NCI-H2227 (cell line): Measurements from ENCODE around the gene MAN1A2.

Experiments used
- DNase-seq: peaks from one replicate; lab custom pipeline; 2025; ENCODE audit not compliant: unreplicated experiment; lab: John Stamatoyannopoulos, UW

Gene MAN1A2

GRCh38 chr1:117359561-117360289 lies 7.5 kb upstream of the MAN1A2 start:
- DNase-seq = no peak

- no peak for DNase-seq
Observed at GRCh38 chr1:117362986-117363385, 4.3 kb upstream of the MAN1A2 start.

DNA sequence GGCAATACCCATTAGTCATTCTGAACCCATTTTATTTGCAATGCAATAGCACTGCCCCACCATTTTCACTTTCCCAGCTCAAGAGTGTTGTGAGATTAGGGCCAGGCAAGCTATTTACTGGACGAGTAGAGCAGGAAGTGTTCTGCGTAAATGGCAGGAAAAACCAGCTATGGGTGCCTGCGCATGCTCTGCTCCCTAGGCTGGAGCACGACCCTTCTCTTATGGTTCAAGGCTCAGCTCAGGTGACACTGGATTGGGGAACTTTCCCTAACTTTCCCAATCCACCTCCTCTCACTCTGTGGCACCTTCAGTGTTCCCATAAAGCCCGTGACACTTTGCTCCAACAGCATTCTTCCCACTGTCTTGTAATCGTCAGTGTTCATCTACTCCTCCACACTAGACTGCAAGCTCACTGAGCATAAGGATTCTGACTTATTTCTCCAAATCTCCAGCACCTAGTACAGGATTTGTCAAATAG lies 3.6 kb upstream of the MAN1A2 start:
- DNase-seq = no peak

- DNase-seq = no peak
Observed at GRCh38 chr1:117364240-117364639, 3.0 kb upstream of the MAN1A2 start.

GRCh38 chr1:117365350-117366176 lies 1.7 kb upstream of the MAN1A2 start:
- DNase-seq = no peak

DNA sequence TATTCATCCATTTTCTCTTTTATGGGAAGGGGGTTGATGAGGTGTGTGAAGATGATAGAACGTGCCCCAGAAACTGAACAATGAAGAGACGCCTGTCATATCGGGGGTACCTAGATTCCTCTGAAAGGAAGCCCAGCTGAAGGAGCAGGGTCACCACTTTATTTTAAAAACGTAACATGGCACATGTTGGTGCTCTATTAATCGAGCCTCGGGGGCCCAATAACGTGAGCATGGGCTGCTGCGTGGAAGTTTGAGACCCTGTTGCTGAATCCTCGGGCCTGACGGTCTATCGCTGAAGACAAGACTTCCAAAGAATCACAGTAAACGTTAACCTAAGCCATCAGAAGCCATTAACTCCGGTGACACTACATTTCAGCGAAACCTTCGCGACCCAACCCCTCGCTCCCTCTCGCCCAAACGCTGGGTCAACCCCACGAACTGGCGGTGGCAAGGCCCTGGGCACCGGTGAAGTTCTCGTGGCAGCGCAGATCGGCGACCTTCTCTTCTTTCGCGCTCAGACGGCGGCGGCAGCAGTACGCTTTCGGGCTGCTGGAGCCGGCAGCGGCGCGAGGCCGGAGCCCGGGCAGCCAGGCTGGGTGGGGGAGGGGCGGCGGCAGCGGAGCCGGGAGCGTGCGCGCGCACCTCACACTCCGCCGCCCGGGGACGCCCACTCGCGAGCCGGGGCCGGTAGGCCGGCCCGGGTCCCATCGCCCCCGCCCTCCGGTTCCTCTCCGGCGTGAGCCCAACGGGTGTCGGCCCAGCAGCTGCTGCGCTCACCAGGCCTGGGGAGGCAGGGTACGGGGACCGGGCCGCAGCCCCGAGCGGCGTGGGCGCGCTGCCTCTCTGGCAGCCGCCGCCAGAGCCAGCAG lies 838 bp upstream of the MAN1A2 start:
- peak; percentile 92 for DNase-seq

DNA sequence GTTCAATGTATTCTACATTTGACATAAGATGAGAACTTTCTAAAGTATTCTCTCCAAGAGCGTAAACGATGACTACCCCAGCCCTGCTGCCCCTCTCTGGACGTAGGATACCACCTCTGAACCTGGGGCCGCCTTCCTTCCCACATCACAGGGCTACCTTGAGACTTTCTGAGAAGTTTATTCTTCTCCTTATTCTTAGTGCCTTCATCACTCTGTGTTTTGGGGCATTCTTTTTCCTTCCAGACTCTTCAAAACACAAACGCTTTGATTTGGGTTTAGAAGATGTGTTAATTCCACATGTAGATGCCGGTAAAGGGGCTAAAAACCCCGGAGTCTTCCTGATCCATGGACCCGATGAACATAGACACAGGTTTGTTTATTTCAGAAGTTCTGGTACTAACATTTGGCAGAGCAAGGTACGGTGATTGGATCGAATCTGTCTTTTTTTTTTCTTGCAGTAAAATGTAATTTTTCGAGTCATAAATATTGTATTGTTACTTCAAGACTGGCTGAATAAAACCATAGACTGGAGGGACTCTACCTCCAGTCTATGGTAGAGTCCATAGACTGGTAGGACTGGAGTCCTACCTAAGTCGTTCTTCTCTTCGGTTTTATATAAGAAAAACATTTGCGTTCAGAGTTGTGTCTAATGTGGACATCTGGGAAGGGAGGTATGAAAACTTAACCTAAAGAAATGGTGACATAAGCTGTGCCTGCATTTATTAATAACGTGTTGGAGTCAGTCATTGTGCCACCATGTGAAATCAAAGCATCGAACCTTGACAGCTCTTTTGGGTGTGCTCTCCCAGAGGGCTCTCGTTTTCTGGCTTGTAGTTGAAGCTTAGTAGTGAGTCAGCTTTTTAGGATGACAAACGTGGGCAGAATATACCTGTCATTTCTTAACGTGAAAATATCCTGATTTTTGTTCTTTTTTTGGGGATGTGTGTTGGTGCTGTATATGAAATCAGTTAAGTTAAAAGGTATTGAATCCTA lies 1.2 kb downstream of the MAN1A2 start:
- DNase-seq = no peak

DNA sequence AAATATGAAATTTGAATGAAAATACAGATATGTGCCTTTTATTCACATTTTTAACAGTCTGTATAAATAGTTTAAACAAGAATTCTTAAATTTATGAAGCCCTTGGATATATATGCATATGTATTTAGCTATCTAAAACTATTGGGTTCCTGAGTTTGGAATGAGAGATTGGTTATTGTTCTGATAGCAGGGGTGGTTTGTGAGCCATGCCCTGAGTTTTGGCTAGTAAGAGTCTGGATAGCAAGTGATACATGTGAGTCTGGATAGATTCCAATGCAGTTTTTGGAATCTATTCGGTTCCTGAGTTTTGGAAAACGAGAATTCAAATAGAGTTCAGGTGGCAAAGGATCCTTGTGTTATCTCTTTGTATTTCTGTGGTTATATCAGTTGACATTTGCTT lies 2.8 kb downstream of the MAN1A2 start:
- DNase-seq = no peak

- DNase-seq = no peak
Observed at GRCh38 chr1:117370509-117370908, 3.3 kb downstream of the MAN1A2 start.

GRCh38 chr1:117371441-117372151 lies 4.3 kb downstream of the MAN1A2 start:
- DNase-seq = no peak

GRCh38 chr1:117372863-117373412 lies 5.7 kb downstream of the MAN1A2 start:
- no peak for DNase-seq

- no peak for DNase-seq
Observed at GRCh38 chr1:117373932-117374331, 6.7 kb downstream of the MAN1A2 start.

- no peak for DNase-seq
Observed at GRCh38 chr1:117375327-117375726, 8.1 kb downstream of the MAN1A2 start.

- no peak for DNase-seq
Observed at GRCh38 chr1:117387060-117387633, 19.9 kb downstream of the MAN1A2 start.

DNA sequence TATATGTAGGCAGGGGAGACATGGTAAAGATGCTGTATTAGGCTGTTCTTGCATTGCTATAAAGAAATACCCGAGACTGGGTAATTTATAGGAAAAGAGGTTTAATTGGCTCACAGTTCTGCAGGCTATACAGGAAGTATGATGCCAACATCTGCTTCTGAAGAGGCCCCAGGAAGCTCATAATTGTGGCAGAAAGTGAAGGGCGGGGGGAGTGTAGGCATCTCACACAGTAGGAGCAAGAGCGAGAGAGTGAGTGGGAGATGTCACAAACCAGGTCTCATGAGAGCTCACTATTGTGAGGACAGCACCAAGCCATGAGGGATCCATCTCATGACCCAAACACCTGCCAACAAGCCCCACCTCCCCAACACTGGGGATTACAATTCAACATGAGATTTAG lies 21.1 kb downstream of the MAN1A2 start:
- DNase-seq = no peak

- DNase-seq = no peak
Observed at GRCh38 chr1:117389284-117389683, 22.0 kb downstream of the MAN1A2 start.

DNA sequence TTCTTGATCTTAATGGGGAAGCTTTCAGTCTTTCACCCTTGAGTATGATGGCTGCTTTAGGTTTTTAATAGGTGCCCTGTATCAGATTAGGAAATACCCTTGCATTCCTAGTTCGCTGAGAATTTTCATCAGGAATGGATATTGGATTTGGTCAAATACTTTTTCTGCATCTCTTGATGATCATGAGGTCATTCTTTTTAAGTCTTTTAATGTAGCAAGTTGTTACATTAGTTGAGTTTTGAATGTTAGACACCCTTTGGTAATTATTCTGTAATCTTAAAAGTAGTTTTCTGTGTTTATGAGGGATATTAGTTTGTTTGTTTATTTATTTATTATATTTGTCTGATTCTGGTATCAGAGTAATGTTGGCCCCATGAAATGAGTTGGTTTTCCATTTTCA lies 22.5 kb downstream of the MAN1A2 start:
- DNase-seq = no peak

DNA sequence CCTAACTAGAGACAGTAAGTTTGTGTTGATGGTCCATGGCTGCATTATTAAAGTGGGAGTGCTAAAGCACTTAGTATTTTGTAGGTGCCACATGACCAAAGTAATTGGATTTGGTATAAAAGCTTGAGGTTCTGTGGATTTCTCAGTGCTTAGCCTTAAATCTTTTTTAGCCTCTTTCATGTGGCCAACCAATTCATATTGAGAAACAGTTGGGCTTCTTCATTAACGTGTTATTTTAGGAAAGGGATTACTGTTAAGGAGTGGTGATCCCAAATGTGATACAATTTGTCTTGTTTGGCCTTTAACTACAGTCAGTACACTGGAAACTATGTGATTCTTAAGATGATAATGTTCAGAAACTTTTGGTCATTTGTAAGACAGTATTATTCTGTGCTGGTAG lies 25.5 kb downstream of the MAN1A2 start:
- DNase-seq = no peak

- no peak for DNase-seq
Observed at GRCh38 chr1:117396074-117396473, 28.8 kb downstream of the MAN1A2 start.
